Activated naive CD8-positive, alpha-beta T cell treated with anti-CD3 and anti-CD28 coated beads, Interleukin-2, amount 50 U/mL, for 16 hours (primary cell): ENCODE data around the gene TOM1L2.

Source experiments
- DNase-seq: peaks from one replicate; pipeline ENCODE4 v3.0.0-alpha.2; 2020; ENCODE audit warnings: low read depth, low spot score

Gene TOM1L2

DNA sequence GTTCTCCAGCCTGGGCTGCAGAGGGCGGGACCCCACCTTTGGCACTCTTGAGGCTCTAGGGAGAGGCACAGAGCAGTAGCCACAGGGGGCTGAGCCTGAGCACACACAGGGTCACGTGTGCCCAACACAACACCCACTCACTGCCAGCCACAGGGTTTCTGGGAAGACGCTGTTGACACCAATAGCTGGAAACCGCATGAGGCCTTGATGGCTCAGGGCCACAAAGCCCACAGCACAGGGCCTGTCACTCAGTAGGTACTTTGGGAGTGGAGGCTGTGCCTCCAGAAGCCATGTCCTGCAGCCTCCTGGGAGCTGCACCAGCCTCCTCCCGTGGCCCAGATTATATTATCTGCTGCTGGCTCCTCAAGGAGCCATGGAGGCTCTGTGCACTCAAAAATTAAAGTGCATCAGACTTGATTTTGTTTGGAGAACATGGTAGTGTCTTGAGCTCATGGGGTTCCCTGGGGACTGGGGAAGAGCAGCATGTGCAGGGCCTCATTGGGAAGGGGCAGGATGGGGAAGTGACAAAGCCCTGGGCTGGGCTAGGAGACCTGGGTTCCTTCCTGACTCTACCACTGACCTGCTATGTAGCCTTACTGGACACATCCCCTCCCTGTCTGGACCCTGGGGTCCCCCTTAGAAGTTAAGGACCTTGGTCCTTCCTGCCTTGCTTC, 122.9 kb downstream of the TOM1L2 start:
- DNase-seq, result peak; percentile 63

- DNase-seq, result no peak
These were observed 123.7 kb downstream of the TOM1L2 start for GRCh38 chr17:17848311-17849082.

- DNase-seq, result no peak
These were observed 124.5 kb downstream of the TOM1L2 start for GRCh38 chr17:17847726-17848125.

DNA sequence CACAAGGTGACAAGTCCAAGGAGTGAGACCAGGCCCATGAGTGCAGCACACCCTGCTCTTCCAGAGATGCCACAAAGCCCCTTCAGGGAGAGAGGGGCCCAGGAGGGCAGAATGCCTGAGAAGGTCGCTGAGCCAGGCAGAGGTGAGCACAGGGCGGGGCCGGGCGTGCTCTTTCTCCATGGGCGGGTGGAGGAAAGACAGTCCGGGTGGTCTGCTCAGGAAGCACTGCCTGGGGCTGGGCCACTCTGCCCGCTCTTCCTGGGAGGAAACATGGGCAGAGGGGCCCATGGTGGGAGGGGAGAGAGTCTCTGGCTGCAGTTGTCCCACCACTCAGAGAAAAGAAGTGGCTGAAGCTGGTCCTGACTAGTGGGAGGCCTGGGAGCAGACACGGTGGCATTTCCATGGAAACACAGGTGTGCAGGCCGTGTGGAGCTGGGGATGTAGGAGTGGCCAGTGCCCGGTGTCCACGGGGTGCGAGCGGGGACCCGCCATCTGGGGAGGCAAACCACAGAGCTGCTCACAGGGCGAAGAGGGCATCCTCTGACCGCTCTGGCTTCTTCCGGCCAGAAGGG, 125.0 kb downstream of the TOM1L2 start:
- no peak for DNase-seq

GRCh38 chr17:17846645-17847044, 125.6 kb downstream of the TOM1L2 start:
- no peak for DNase-seq

DNA sequence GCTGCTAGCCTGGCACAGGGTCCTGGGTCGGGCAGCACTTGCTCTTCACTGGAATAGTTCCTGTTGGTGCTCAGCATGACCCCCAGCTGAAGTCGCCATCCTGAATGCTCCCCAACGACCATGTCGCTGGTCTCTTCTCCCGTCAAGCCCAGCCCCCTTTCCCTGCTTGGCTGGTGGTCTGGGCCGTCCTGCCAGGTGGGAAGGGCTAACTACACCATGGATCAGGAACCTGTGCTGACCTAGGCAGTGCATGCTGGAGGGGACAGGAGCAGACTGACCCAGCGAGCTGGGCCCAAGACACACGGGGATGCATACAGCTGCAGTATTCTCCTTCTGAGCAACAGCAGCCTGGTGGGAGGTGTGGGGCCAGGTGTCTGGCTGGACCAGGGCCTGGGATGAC, 126.2 kb downstream of the TOM1L2 start:
- no peak for DNase-seq

DNA sequence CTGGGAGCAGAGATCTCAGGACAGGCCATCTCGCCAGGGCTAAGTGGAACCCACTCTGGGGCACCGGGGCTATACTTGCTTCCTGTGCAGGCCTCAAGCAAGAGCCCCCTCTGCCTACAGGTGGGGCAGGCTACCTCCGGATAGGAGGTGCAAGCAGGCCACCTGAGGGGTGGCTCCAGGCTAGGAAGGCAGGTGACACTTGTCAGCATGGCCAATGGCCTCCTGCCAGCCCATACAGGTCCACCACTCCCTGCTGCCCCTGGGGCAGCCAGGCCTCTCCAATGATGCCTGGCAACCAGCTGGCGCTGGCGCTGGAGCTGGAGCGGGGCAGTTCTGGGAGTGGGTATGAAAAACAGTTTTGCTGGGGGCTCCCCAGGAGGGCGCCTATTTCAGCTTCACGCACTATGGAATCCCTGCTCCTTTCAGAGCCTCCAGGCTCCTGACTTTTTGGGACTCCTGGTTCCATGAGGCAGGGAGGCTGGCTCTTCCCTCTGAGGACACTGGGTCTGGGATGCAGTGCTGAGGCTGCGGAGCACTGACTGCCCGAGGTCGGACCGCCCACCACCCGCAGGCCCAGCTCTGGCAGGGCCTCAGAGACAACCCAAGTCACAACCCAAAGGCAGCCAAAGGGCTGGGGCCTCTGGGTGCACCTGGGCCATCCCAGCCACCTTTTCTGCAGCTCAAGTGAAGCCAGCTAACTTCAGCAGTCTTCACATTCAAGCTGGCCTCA, 127.0 kb downstream of the TOM1L2 start:
- no peak for DNase-seq

GRCh38 chr17:17844500-17844899, 127.7 kb downstream of the TOM1L2 start:
- DNase-seq, result no peak

- DNase-seq, result no peak
These were observed 128.1 kb downstream of the TOM1L2 start for GRCh38 chr17:17844079-17844478.

- DNase-seq, result no peak
These were observed 129.1 kb downstream of the TOM1L2 start for GRCh38 chr17:17843096-17843495.

DNA sequence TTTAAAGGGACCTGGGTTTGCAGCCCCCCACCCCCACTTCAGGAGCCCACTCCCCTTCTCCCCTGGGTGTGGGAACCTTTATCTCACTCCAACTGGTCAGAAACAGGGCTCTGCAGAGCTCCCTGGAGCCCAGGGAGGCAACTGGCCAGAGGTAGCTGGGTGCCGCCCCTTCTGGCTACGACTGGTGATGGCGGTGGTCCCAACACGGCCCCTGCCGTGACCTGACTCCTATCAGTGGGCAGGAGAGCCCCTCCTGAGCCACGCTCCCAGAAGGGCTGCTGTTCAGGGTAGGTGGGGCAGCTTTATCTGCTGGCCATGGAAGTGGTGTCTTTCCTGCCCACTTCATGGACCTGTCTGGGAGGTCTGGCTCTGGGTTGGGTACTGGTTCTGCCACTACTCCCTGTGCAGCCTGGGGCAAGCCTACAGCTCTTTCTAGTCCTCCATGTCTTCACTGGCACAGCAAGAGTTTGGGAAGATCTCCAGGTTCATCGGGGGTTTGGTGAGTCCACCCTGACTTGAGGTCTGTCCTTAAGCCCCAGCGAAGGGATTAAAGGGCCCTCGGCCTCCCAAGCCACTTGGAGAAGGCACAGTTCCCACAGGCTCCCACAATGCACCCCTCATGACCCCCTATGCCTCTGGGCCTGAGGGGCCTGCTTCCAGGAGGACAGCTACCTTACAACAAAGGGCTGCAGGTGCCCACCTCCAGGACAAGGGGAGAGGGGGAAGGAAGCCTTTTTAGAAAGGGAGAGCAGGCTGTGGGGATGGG, 129.9 kb downstream of the TOM1L2 start:
- no peak for DNase-seq

- DNase-seq, result no peak
These were observed 130.6 kb downstream of the TOM1L2 start for GRCh38 chr17:17841601-17842025.

- DNase-seq, result no peak
These were observed 131.2 kb downstream of the TOM1L2 start for GRCh38 chr17:17840751-17841591.

DNA sequence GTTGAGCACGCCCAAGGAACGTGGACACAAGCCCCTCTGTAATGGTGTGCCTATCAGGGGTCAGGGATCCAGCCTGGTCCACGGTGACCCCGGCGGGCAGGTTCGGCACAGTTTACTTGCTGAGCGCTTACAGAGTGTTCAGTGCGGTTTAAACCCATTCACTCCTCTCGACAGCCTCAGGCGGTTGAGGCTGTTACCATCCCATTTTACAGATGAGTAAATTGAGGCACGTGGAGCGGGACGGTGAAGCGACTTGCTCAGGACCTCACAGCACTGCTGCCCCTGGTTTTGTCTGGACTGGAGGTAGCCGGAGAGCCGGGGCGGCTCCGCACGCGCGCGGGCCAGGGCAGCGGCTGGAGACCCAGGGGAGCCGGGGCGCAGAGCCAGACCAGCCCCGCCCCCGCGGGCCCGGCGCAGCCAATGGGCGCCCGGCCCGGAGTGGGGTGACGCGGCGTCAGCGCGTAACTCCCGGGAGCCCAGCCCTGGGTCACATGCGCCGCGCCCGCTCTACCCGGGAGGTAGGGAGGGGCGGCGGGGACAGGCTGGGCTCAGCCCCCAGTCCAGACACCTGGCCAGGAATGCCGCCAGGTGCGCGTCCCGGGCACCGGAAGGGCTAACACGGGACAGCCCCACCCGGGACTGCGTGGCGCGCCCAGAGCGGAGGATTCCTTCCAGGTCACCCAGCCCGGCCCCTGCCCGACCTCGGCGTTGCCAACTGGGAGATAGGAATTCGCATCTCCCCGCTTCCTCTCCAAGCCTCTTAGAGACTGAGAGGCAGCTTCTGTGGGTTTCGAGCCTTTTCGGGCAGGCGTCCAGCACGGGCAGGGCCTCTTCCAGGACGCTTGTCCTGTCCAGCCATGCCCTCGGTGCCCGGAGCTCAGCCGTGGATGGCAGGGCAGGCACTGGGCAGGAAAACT, 132.2 kb downstream of the TOM1L2 start:
- peak; percentile 40 for DNase-seq

- DNase-seq, result no peak
These were observed 133.9 kb downstream of the TOM1L2 start for GRCh38 chr17:17837966-17838962.

DNA sequence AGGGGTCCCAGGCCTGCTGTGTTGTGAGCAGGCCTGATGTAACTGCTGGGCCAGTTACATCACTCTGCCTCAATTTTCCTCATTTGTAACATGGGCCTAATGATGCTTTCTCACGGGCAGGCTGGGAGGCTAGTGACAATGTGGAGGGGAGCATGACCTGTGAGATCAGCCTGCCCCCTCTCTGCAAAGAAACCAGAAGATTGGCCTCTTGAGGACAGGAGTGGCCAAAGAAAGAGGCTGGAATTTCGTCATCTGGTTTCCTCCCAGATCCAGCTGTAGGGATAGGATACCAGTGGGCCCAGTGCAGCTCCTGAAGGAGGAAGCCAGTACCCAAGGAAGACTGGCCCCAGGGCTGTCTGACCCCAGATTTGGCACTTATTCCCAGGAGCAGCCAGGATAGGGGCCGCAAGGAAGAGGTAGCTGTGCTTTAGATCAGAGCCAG, 134.8 kb downstream of the TOM1L2 start:
- DNase-seq, result no peak

DNA sequence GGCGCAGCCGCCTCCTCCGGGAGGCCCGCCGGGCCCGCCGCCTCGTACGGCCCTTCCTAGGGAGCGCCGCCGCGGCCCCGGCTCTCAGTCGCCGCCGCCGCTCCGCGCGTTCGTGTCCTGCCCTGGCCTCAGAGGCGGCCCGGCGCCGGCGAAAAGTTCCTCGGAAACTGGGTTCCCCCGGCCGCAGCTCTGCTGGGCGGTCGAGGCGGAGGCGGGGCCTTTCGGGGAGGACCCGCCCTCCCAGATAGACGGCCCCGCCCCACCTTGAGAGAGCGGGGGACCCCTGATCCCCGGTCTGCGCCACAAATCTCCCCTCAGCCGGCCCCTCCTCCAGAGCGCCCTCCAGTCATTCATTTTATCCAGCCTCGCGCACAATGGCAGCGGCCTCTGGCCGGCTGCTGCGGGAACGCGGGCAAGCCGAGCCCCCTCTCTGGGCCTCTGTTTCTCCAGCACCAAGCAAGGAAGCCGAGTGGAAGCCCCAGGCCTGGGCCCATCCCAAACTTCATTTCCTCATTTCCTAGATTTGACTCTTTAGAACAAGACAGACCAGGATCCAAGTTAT, 135.3 kb downstream of the TOM1L2 start, which contains the start of gene SREBF1:
Gene SREBF1, minus strand, starts transcription at position 169 of the 562 bp plus-strand sequence. CDS start 169 bp downstream, outside the sequence.
- DNase-seq, result peak; percentile 25
